ENCODE measurements around the gene COMMD10.
"Not testable (repeated sequence)": the region's sequence is repeated elsewhere in the genome, so short reads cannot be mapped to it uniquely, and the experiment has no call there.

The COMMD10 gene

GRCh38 chr5:116071211-116071610 lies 13.6 kb upstream of the COMMD10 start:
- DNase-seq (ENCODE audit: low read depth): no peak
- no peak for TF ChIP-seq CTCF (IDR thresholded peaks at IDR 0.05; ENCODE audit: insufficient read depth, low read depth, low read length, missing control alignments)
- no peak overlapping the region for H3K4me3 ChIP-seq (ENCODE audit: low read depth, low read length)

GRCh38 chr5:116075191-116075831 lies 9.5 kb upstream of the COMMD10 start:
- no peak overlapping the region for H3K4me3 ChIP-seq (ENCODE audit: low read depth, low read length)
- no peak for TF ChIP-seq CTCF (IDR thresholded peaks at IDR 0.05; ENCODE audit: insufficient read depth, low read depth, low read length, missing control alignments)
- no peak for DNase-seq (ENCODE audit: low read depth)

DNA sequence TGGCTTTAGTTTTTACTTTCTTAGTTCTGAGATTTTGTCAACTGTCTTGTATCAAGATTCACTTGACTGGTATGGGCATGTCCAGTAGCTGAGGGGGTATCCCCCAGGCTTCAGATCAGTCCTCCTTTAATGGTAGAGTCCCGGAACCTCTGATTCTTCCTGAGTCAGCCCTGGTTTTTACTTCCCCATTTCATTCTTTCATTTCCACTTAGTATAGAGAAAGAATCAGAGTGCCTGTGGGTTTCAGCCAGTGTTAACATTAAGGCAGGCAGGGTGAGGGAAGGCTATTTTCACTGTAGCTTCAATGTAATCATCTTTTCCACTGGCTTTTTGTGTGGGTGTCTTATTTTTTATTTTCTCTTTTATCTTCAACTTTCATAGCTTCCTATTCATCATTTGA lies 8.3 kb upstream of the COMMD10 start:
- DNase-seq (ENCODE audit: low read depth): peak; percentile 83
- TF ChIP-seq CTCF (IDR thresholded peaks at IDR 0.05; ENCODE audit: insufficient read depth, low read depth, low read length, missing control alignments): no peak
- no peak overlapping the region for H3K4me3 ChIP-seq (ENCODE audit: low read depth, low read length)

GRCh38 chr5:116078199-116078598 lies 6.6 kb upstream of the COMMD10 start:
- no peak for TF ChIP-seq CTCF (IDR thresholded peaks at IDR 0.05; ENCODE audit: insufficient read depth, low read depth, low read length, missing control alignments)
- H3K4me3 ChIP-seq (ENCODE audit: low read depth, low read length): no peak overlapping the region
- DNase-seq (ENCODE audit: low read depth): no peak

DNA sequence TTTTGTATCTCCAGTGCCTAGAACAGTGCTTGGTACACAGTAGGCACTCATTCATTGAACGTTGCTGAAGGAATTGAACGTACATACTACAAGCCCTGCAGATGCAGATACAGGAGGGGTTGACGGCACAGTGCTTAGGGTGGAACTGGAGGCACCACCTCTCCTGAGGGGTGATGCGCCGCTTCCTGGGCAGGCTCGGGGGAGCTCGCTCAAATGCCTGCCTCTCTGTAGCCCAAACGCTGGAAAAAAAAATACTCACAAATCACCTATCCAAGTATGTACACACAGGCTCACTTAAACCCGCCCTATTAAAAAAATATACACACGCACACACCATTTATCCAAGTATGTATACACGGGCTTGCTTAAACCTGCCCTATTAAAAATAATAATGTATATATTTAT lies 536 bp upstream of the COMMD10 start:
- DNase-seq (ENCODE audit: low read depth): peak; percentile 55
- TF ChIP-seq CTCF (IDR thresholded peaks at IDR 0.05; ENCODE audit: insufficient read depth, low read depth, low read length, missing control alignments): no peak
- H3K4me3 ChIP-seq (ENCODE audit: low read depth, low read length): peak overlapping the region; percentile 77

DNA sequence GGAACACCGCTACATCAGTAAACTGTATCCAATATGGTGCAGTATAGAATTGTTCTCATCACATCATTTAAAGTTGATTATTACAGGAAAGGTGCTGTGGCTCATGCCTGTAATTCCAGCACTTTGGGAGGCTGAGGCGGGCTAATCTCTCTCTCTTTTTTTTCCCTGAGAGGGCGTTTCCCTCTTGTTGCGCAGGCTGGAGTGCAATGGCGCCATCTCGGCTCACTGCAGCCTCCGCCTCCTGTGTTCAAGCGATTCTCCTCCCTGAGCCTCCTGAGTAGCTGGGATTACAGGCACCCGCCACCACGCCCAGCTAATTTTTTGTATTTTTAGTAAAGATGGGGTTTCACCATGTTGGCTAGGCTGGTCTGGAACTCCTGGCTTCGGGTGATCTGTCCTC lies 1.5 kb downstream of the COMMD10 start:
- H3K4me3 ChIP-seq (ENCODE audit: low read depth, low read length); DNase-seq (ENCODE audit: low read depth): not testable (repeated sequence)

- TF ChIP-seq CTCF (IDR thresholded peaks at IDR 0.05; ENCODE audit: insufficient read depth, low read depth, low read length, missing control alignments): no peak
- no peak overlapping the region for H3K4me3 ChIP-seq (ENCODE audit: low read depth, low read length)
- DNase-seq (ENCODE audit: low read depth): no peak
Measured at GRCh38 chr5:116088062-116088461, 3.2 kb downstream of the COMMD10 start.
